ENCODE measurements around the gene KCNQ5.

DNA sequence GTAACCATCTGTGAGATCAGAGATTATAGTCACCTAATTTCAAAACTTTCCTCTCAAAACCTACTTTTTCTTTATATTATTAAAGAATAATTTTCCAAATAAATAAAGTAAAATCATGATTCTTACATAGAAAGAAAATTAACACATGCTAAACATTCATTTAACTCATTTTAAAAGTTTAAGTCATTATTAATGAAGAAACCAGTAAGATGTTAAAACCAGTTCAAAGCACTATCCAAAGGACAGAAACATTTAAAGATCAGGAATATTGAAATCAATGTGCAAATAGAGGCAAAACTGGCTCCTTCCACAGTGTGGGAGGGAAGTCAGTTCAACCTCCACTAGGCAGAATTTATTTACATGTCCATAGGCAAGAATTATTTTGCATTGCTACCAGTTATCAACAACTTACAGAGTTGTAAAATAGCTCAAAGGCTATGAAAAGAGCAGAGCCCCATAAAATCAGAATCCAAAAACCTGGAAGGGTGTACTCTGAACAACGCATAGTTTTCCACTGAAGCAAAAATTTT is 456.5 kb downstream of the KCNQ5 start:
- TF ChIP-seq, protein P1, sequence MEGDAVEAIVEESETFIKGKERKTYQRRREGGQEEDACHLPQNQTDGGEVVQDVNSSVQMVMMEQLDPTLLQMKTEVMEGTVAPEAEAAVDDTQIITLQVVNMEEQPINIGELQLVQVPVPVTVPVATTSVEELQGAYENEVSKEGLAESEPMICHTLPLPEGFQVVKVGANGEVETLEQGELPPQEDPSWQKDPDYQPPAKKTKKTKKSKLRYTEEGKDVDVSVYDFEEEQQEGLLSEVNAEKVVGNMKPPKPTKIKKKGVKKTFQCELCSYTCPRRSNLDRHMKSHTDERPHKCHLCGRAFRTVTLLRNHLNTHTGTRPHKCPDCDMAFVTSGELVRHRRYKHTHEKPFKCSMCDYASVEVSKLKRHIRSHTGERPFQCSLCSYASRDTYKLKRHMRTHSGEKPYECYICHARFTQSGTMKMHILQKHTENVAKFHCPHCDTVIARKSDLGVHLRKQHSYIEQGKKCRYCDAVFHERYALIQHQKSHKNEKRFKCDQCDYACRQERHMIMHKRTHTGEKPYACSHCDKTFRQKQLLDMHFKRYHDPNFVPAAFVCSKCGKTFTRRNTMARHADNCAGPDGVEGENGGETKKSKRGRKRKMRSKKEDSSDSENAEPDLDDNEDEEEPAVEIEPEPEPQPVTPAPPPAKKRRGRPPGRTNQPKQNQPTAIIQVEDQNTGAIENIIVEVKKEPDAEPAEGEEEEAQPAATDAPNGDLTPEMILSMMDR (IDR thresholded peaks at IDR 0.05; ENCODE audit: low read depth, low read length), result no peak
- TF ChIP-seq EZH2phosphoT487 (IDR thresholded peaks at IDR 0.05; ENCODE audit: low read depth), result no peak
